SH-SY5Y (cell line): ENCODE measurements around the gene ALDH8A1.

Experiments used
- GATA2 ChIP-seq: IDR thresholded peaks from 2 replicates; pipeline ENCODE4 v1.6.1; 2011; ENCODE audit warnings: mild to moderate bottlenecking, low read depth, low read length
- GATA3 ChIP-seq: IDR thresholded peaks from 2 replicates; pipeline ENCODE4 v1.6.1; 2011; ENCODE audit warnings: low read depth, mild to moderate bottlenecking, low read length, moderate library complexity

GRCh38 chr6:134983823-134984222 is 33.9 kb upstream of the ALDH8A1 start:
- TF ChIP-seq GATA3 (no peak), GATA2 (no peak)
